ENCODE data around the gene IRF6.

IRF6 gene

DNA sequence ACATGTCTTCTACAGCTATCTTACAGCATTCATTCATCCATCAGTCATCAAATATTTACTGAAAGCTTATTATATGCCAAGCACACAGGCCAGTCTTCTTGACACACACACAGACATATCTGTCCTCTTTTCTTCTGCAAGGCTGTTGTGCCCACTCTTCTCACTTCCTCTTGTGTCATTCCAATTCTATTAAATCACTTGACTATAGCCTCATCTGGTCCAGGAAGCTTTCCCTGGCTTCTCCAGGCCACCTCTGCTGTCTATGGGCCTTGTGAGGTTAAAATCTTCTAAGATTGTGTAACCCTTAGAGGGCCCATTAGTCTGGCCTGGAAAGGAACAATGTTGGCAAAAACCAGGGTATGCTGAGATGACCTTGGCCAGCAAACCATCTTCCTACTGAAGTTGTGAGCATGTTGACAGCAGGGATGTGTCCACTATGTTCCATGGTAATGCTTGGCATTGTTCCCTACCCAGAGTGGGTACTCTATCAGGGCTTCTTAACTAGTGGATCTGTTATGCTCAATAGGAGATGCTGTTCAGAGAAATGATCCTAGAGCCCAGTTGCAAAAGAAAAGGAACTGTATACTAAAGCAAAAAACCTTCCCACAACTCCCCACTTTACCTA lies 44.8 kb downstream of the IRF6 start:
- peaks cover 9% of the 10 kb centered on the region for H3K4me1 ChIP-seq (ENCODE audit: control insufficient read depth, insufficient read depth, low read length)
- no peaks in the 10 kb centered on the region for H3K36me3 ChIP-seq (ENCODE audit: control insufficient read depth in 2 of 2, insufficient read depth in 2 of 2, low read length in 2 of 2)
- H3K9ac ChIP-seq (ENCODE audit: low read length in 2 of 2) = no peak overlapping the region
- no peaks in the 10 kb centered on the region for H3K9me3 ChIP-seq (ENCODE audit: control insufficient read depth in 2 of 2, low read length in 2 of 2)
- H3K27me3 ChIP-seq (ENCODE audit: control insufficient read depth in 1 of 2, insufficient read depth in 2 of 2, low read length in 2 of 2) = no peaks in the 10 kb centered on the region
- no peak overlapping the region for H3K27ac ChIP-seq (ENCODE audit: low read length)
- H3K4me3 ChIP-seq (ENCODE audit: low read length in 2 of 2) = no peak overlapping the region

GRCh38 chr1:209759829-209760359 lies 46.0 kb downstream of the IRF6 start:
- Histone ChIP-seq H3K9ac (ENCODE audit: low read length in 2 of 2) (no peak overlapping the region), H3K36me3 (ENCODE audit: control insufficient read depth in 2 of 2, insufficient read depth in 2 of 2, low read length in 2 of 2) (no peaks in the 10 kb centered on the region), H3K4me1 (ENCODE audit: control insufficient read depth, insufficient read depth, low read length) (peaks cover 11% of the 10 kb centered on the region), H3K27me3 (ENCODE audit: control insufficient read depth in 1 of 2, insufficient read depth in 2 of 2, low read length in 2 of 2) (no peaks in the 10 kb centered on the region), H3K27ac (ENCODE audit: low read length) (no peak overlapping the region), H3K9me3 (ENCODE audit: control insufficient read depth in 2 of 2, low read length in 2 of 2) (no peaks in the 10 kb centered on the region), H3K4me3 (ENCODE audit: low read length in 2 of 2) (no peak overlapping the region)

DNA sequence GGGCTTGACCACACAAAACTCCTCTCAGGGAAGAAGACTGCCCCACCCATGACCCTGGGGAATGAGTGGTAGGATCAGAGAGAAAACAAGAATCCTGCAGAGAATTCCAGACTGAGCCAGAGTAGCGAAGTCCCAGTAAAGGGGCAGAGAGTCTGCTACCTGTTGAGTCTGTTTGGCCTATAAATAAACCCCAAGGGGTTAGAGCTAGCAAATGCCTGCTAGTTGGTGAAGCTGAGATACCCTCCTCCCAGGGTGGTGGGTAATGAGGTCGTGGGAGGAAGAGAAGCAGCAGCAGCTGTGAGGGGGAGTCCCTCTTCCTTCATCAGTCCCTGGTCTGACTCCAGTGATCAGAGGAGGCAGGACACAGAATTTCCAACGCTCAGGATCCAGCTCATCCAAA lies 47.5 kb downstream of the IRF6 start:
- Histone ChIP-seq H3K27me3 (ENCODE audit: control insufficient read depth in 1 of 2, insufficient read depth in 2 of 2, low read length in 2 of 2) (no peaks in the 10 kb centered on the region), H3K4me3 (ENCODE audit: low read length in 2 of 2) (no peak overlapping the region), H3K36me3 (ENCODE audit: control insufficient read depth in 2 of 2, insufficient read depth in 2 of 2, low read length in 2 of 2) (no peaks in the 10 kb centered on the region), H3K9ac (ENCODE audit: low read length in 2 of 2) (no peak overlapping the region), H3K27ac (ENCODE audit: low read length) (no peak overlapping the region), H3K9me3 (ENCODE audit: control insufficient read depth in 2 of 2, low read length in 2 of 2) (no peaks in the 10 kb centered on the region), H3K4me1 (ENCODE audit: control insufficient read depth, insufficient read depth, low read length) (peaks cover 11% of the 10 kb centered on the region)

- H3K9me3 ChIP-seq (ENCODE audit: control insufficient read depth in 2 of 2, low read length in 2 of 2) = no peaks in the 10 kb centered on the region
- no peak overlapping the region for H3K27ac ChIP-seq (ENCODE audit: low read length)
- H3K4me3 ChIP-seq (ENCODE audit: low read length in 2 of 2) = no peak overlapping the region
- no peaks in the 10 kb centered on the region for H3K27me3 ChIP-seq (ENCODE audit: control insufficient read depth in 1 of 2, insufficient read depth in 2 of 2, low read length in 2 of 2)
- H3K36me3 ChIP-seq (ENCODE audit: control insufficient read depth in 2 of 2, insufficient read depth in 2 of 2, low read length in 2 of 2) = no peaks in the 10 kb centered on the region
- peaks cover 11% of the 10 kb centered on the region for H3K4me1 ChIP-seq (ENCODE audit: control insufficient read depth, insufficient read depth, low read length)
- no peak overlapping the region for H3K9ac ChIP-seq (ENCODE audit: low read length in 2 of 2)
Observed at GRCh38 chr1:209756615-209757445, 49.1 kb downstream of the IRF6 start.

DNA sequence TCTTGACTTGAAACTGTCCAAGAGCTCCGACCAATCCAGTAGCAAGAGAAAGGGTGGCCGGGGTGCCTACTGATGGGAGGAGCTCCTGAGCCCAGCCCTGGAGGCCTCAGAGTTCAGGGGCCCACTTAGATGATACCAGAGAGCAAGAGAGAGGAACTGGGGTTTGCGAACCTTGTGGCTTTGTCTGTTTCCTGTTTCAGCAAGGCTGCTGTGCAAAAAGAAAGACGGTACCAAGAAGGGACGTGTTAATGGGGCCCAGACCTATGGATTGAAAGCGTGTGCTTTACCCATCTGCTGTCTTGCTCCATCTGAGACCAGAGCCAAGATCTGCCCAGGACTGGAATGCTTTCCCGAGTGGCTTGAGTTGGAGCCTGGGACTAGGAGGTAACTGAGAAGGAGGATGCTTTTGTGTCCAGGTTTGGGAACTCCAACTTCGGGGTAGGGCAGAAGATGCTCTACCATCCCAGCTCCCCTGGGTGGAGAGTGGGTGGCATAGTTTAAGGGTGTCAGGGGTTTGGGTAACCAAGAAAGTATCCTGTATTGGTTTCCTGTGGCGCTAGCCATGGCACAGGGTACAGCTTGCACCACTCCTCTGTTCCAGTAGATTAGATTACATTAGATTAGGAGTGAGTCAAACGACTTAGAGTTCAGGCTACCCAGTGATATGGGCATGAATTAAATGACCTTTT lies 49.9 kb downstream of the IRF6 start, which contains the start of gene TRAF3IP3:
Gene TRAF3IP3, plus strand, starts transcription at position 128 of the 689 bp plus-strand sequence. CDS start 3,987 bp downstream, outside the sequence.
- no peak within 1 kb of the TSS for H3K27ac ChIP-seq (ENCODE audit: low read length)
- H3K4me1 ChIP-seq (ENCODE audit: control insufficient read depth, insufficient read depth, low read length) = peaks cover 11% of the 10 kb centered on the region
- no peaks in the 10 kb centered on the region for H3K9me3 ChIP-seq (ENCODE audit: control insufficient read depth in 2 of 2, low read length in 2 of 2)
- H3K36me3 ChIP-seq (ENCODE audit: control insufficient read depth in 2 of 2, insufficient read depth in 2 of 2, low read length in 2 of 2) = no peaks in the 10 kb centered on the region
- H3K4me3 ChIP-seq (ENCODE audit: low read length in 2 of 2) = no peak within 1 kb of the TSS
- no peak within 1 kb of the TSS for H3K9ac ChIP-seq (ENCODE audit: low read length in 2 of 2)
- H3K27me3 ChIP-seq (ENCODE audit: control insufficient read depth in 1 of 2, insufficient read depth in 2 of 2, low read length in 2 of 2) = no peaks in the 10 kb centered on the region

GRCh38 chr1:209755256-209755655 lies 50.7 kb downstream of the IRF6 start:
- Histone ChIP-seq H3K4me3 (ENCODE audit: low read length in 2 of 2) (no peak overlapping the region), H3K9ac (ENCODE audit: low read length in 2 of 2) (no peak overlapping the region), H3K4me1 (ENCODE audit: control insufficient read depth, insufficient read depth, low read length) (peaks cover 11% of the 10 kb centered on the region), H3K27me3 (ENCODE audit: control insufficient read depth in 1 of 2, insufficient read depth in 2 of 2, low read length in 2 of 2) (no peaks in the 10 kb centered on the region), H3K36me3 (ENCODE audit: control insufficient read depth in 2 of 2, insufficient read depth in 2 of 2, low read length in 2 of 2) (no peaks in the 10 kb centered on the region), H3K9me3 (ENCODE audit: control insufficient read depth in 2 of 2, low read length in 2 of 2) (no peaks in the 10 kb centered on the region), H3K27ac (ENCODE audit: low read length) (no peak overlapping the region)

- Histone ChIP-seq H3K9ac (ENCODE audit: low read length in 2 of 2) (no peak overlapping the region), H3K36me3 (ENCODE audit: control insufficient read depth in 2 of 2, insufficient read depth in 2 of 2, low read length in 2 of 2) (no peaks in the 10 kb centered on the region), H3K27me3 (ENCODE audit: control insufficient read depth in 1 of 2, insufficient read depth in 2 of 2, low read length in 2 of 2) (no peaks in the 10 kb centered on the region), H3K4me1 (ENCODE audit: control insufficient read depth, insufficient read depth, low read length) (peaks cover 13% of the 10 kb centered on the region), H3K9me3 (ENCODE audit: control insufficient read depth in 2 of 2, low read length in 2 of 2) (no peaks in the 10 kb centered on the region), H3K4me3 (ENCODE audit: low read length in 2 of 2) (no peak overlapping the region), H3K27ac (ENCODE audit: low read length) (no peak overlapping the region)
Observed at GRCh38 chr1:209752890-209753289, 53.1 kb downstream of the IRF6 start.

DNA sequence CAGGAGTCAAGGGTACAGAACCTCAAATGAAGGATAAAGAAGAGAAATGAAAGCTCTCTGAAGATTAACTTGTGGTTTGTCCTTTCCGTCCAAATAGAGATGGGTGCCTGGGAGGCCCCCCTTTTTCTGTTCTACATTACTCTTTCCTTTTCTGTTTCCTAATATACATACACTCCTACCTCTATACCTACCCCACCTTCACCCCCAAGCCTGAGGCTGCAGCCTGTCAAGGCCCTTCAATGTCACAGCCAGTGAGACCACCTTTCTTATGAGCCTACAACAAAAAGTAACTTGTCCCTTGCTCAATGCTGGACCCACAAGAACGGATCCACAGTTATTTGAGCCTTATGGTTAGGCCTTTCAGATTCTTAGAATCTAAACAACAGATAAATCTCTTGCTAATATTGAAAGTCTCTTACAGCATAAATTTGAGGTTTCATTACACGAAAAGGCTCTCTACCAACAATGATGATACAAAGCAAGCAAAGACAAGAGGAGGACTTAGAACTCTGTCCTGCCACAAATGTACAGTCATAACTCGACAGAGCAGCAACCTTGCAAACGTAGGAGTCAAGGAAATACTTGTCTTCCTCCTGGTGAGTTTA lies 54.2 kb downstream of the IRF6 start:
- no peak overlapping the region for H3K4me3 ChIP-seq (ENCODE audit: low read length in 2 of 2)
- H3K9ac ChIP-seq (ENCODE audit: low read length in 2 of 2) = no peak overlapping the region
- no peaks in the 10 kb centered on the region for H3K36me3 ChIP-seq (ENCODE audit: control insufficient read depth in 2 of 2, insufficient read depth in 2 of 2, low read length in 2 of 2)
- no peaks in the 10 kb centered on the region for H3K27me3 ChIP-seq (ENCODE audit: control insufficient read depth in 1 of 2, insufficient read depth in 2 of 2, low read length in 2 of 2)
- H3K27ac ChIP-seq (ENCODE audit: low read length) = no peak overlapping the region
- no peaks in the 10 kb centered on the region for H3K9me3 ChIP-seq (ENCODE audit: control insufficient read depth in 2 of 2, low read length in 2 of 2)
- H3K4me1 ChIP-seq (ENCODE audit: control insufficient read depth, insufficient read depth, low read length) = peaks cover 15% of the 10 kb centered on the region

DNA sequence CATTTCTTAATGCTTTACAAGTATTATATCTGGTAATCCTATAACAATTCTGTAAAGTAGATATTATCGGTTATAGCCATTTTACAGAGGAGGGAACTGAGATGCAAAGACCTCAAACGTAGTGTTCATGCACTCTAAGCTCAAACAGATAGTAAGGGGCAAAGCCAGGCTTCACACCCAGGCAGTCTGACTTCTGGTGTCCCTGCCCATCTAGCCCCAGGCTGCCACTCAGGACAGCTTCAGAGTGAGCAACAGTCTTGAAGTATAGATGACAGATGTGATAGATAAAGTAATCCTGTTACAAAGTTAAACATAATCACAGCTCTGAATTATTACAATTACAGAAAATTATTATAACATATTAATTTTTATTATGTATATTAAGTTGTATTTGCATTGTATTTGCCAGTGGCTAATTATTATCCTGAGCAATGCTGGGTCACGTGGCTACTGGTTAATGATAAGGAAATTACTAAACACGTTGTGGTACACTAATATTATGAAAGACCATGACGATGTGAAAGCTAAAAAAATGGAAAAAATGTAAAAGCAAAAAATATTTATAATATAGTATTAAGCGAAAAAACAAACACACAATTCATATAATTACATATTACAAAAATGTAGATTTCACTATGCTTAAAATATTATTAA lies 56.1 kb downstream of the IRF6 start:
- Histone ChIP-seq H3K9ac (ENCODE audit: low read length in 2 of 2) (no peak overlapping the region), H3K27ac (ENCODE audit: low read length) (no peak overlapping the region), H3K9me3 (ENCODE audit: control insufficient read depth in 2 of 2, low read length in 2 of 2) (no peaks in the 10 kb centered on the region), H3K4me1 (ENCODE audit: control insufficient read depth, insufficient read depth, low read length) (peaks cover 8% of the 10 kb centered on the region), H3K4me3 (ENCODE audit: low read length in 2 of 2) (no peak overlapping the region), H3K36me3 (ENCODE audit: control insufficient read depth in 2 of 2, insufficient read depth in 2 of 2, low read length in 2 of 2) (no peaks in the 10 kb centered on the region), H3K27me3 (ENCODE audit: control insufficient read depth in 1 of 2, insufficient read depth in 2 of 2, low read length in 2 of 2) (no peaks in the 10 kb centered on the region)

- no peak overlapping the region for H3K9ac ChIP-seq (ENCODE audit: low read length in 2 of 2)
- no peak overlapping the region for H3K4me3 ChIP-seq (ENCODE audit: low read length in 2 of 2)
- no peaks in the 10 kb centered on the region for H3K9me3 ChIP-seq (ENCODE audit: control insufficient read depth in 2 of 2, low read length in 2 of 2)
- H3K36me3 ChIP-seq (ENCODE audit: control insufficient read depth in 2 of 2, insufficient read depth in 2 of 2, low read length in 2 of 2) = no peaks in the 10 kb centered on the region
- H3K27ac ChIP-seq (ENCODE audit: low read length) = no peak overlapping the region
- no peaks in the 10 kb centered on the region for H3K27me3 ChIP-seq (ENCODE audit: control insufficient read depth in 1 of 2, insufficient read depth in 2 of 2, low read length in 2 of 2)
- H3K4me1 ChIP-seq (ENCODE audit: control insufficient read depth, insufficient read depth, low read length) = peaks cover 8% of the 10 kb centered on the region
Observed at GRCh38 chr1:209749205-209749604, 56.7 kb downstream of the IRF6 start.
